Nephron (organoid): ENCODE results near the gene INSIG2.

ENCODE experiments used
- H3K27ac Mint-ChIP-seq, 3 experiments: 2 replicates each; pipeline ENCODE4 v1.8.0; 2020; ENCODE audit warnings: mixed read lengths in 3 of 3, mild to moderate bottlenecking in 2 of 3, moderate library complexity in 1 of 3
- H3K27me3 Mint-ChIP-seq: 2 replicates; pipeline ENCODE4 v1.8.0; 2021; ENCODE audit warnings: low read depth, mild to moderate bottlenecking, moderate library complexity, mixed read lengths
- H3K36me3 Mint-ChIP-seq: 2 replicates; pipeline ENCODE4 v1.8.0; 2020; ENCODE audit warnings: low read depth, mixed read lengths
- H3K4me1 Mint-ChIP-seq: 2 replicates; pipeline ENCODE4 v1.8.0; 2020; ENCODE audit warnings: mixed read lengths
- H3K4me3 Mint-ChIP-seq, 3 experiments: 2 replicates each; pipeline ENCODE4 v1.8.0; 2020; ENCODE audit warnings: mild to moderate bottlenecking in 3 of 3, mixed read lengths in 3 of 3, moderate library complexity in 2 of 3
- H3K9me3 Mint-ChIP-seq: 2 replicates; pipeline ENCODE4 v1.8.0; 2020; ENCODE audit warnings: mixed read lengths
- TF ChIP-seq, protein P1 (sequence below), 3 experiments: fragments of 200-600 bp; sonication (generic); IDR thresholded peaks; one replicate each; pipeline ENCODE4 v1.5.0; 2021; ENCODE audit warnings: antibody characterized with exemption in 3 of 3; ENCODE audit not compliant: unreplicated experiment in 3 of 3

INSIG2 gene

DNA sequence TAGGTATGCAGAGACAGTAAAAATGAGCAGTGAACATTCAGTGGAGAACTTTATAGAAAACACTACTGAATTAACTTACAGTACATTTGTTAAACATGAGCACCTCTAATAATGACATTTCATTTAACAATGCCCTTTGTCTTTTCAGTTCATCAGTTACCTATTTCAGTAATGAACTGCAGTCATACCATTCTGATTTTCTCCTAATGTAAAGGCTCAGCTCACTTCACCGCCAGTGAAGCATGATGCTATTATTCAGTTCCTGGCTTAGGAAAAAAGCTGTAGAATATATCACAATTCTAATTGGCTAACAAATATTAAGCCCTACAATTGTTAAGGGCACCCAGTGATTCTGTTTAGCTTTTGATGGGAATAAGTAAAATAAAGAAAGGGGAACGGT is 37.3 kb upstream of the INSIG2 start:
- TF ChIP-seq, protein P1, sequence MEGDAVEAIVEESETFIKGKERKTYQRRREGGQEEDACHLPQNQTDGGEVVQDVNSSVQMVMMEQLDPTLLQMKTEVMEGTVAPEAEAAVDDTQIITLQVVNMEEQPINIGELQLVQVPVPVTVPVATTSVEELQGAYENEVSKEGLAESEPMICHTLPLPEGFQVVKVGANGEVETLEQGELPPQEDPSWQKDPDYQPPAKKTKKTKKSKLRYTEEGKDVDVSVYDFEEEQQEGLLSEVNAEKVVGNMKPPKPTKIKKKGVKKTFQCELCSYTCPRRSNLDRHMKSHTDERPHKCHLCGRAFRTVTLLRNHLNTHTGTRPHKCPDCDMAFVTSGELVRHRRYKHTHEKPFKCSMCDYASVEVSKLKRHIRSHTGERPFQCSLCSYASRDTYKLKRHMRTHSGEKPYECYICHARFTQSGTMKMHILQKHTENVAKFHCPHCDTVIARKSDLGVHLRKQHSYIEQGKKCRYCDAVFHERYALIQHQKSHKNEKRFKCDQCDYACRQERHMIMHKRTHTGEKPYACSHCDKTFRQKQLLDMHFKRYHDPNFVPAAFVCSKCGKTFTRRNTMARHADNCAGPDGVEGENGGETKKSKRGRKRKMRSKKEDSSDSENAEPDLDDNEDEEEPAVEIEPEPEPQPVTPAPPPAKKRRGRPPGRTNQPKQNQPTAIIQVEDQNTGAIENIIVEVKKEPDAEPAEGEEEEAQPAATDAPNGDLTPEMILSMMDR (IDR thresholded peaks at IDR 0.05; ENCODE audit: unreplicated experiment in 3 of 3) = no peak
- Mint-ChIP-seq H3K36me3 (no peaks in the 10 kb centered on the region), H3K27me3 (peaks cover 4% of the 10 kb centered on the region), H3K4me1 (peaks cover 41% of the 10 kb centered on the region), H3K9me3 (no peaks in the 10 kb centered on the region), H3K27ac (peak overlapping the region; percentile 22 to 78 (median 56)), H3K4me3 (no peak overlapping the region)

DNA sequence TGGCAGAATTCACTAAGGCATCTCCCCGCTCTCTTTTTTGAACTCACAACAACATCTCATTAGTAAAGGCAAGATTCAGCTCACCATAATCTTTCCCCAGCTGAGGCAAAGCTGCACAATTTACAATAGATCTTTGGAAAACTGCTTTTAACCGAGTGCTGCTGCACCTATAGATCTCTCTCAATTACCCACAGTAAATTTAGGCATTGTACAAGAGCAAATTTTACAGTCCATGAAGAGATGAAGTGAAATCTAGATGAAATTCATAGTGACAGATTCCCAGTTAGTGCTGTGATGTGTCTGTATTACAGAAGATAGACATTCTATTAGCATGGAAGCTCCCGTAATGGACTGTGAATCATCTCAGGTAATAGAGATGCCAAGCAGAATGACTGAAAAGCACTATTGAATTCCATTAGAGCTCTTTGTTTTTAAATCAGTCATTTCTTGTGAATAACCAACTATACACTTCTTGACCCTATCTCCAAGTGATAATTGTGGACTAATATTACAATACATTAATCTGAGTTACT is 36.4 kb upstream of the INSIG2 start:
- H3K4me3 Mint-ChIP-seq = no peak overlapping the region
- peaks cover 41% of the 10 kb centered on the region for H3K4me1 Mint-ChIP-seq
- H3K9me3 Mint-ChIP-seq = no peaks in the 10 kb centered on the region
- TF ChIP-seq, protein P1 (IDR thresholded peaks at IDR 0.05; ENCODE audit: unreplicated experiment in 3 of 3) = no peak
- peaks cover 4% of the 10 kb centered on the region for H3K27me3 Mint-ChIP-seq
- no peak overlapping the region for H3K27ac Mint-ChIP-seq
- H3K36me3 Mint-ChIP-seq = no peaks in the 10 kb centered on the region

DNA sequence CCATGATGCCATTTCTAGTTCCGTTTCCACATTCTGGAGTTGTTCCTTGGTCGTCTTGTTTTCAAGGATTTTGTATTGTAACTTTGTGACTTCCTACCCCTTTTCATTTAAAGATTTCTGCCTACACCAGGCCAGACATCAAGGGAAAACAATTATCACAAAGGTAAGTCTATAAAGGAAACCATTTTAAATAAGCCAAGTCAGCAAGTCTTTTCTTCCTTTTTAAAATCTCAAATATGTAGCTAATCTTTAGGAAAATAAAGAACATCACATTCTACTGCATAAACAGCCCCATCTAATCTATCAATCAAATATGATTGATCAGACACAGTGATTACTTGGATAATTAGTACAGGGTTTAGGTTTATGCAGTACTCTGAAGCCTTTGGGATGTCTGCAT is 35.8 kb upstream of the INSIG2 start:
- H3K27me3 Mint-ChIP-seq = peaks cover 4% of the 10 kb centered on the region
- H3K36me3 Mint-ChIP-seq = no peaks in the 10 kb centered on the region
- TF ChIP-seq, protein P1 (IDR thresholded peaks at IDR 0.05; ENCODE audit: unreplicated experiment in 3 of 3) = no peak

DNA sequence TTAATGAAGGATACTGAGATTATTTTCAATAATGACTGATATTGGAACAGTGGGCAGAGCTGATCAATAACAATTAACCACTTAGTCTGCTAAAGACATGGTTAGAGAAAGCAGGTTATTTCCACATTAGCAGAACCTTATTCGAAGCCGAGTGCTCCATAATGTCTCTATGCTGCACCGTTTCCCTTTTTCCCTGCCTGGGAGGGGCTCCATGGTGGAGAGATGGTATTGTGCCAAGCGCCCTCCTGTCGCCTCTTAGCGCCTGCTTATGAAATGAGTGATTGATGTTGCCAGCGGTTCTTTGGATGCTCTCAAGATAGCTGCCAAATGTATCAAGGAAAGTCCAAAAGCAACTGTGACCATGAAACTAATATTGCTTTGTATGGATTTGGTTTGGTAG is 34.6 kb upstream of the INSIG2 start:
- peaks cover 35% of the 10 kb centered on the region for H3K4me1 Mint-ChIP-seq
- no peak overlapping the region for H3K4me3 Mint-ChIP-seq
- no peaks in the 10 kb centered on the region for H3K9me3 Mint-ChIP-seq
- TF ChIP-seq, protein P1 (IDR thresholded peaks at IDR 0.05; ENCODE audit: unreplicated experiment in 3 of 3) = no peak
- H3K27me3 Mint-ChIP-seq = peaks cover 4% of the 10 kb centered on the region
- H3K36me3 Mint-ChIP-seq = no peaks in the 10 kb centered on the region
- no peak overlapping the region for H3K27ac Mint-ChIP-seq

More for the DNA sequence above, 35.8 kb upstream of the INSIG2 start:
- Mint-ChIP-seq H3K4me3 (no peak overlapping the region), H3K4me1 (peaks cover 37% of the 10 kb centered on the region), H3K27ac (no peak overlapping the region), H3K9me3 (no peaks in the 10 kb centered on the region)

DNA sequence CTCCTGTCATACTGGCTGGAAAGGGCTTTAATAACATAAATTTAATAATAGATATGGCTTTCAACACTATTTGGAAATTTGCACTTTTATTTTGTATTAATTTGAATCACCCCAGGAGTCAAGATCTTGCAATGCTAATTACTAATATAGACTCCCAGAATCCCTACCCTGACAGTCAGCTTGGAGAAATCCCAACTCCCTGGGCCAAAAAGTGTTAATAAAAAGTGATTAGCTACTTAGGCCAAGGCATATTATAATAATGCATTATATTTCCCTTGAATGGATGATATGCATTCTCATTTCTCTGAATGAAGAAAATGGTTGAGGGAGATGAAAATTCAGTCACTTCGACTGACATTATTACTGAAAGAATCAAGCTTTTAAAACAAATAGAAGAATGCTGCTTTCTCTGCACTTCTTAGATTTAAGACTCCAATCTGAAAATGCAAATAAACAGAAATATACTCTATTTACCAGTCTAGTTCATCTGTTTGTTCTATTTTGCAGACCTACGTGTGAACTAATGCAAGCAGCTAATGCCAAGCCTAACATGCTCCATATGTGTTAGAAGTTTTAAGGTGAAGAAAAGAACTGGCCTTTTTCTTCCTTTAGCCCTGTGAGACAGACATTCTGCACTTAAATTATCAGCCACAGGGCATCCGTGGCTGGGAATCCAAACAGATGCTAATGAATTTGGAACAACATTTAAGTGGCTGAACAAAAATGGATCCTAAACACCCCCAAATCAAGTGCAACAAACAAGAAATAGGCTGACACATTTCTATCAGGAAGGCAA is 33.9 kb upstream of the INSIG2 start:
- no peaks in the 10 kb centered on the region for H3K9me3 Mint-ChIP-seq
- H3K27ac Mint-ChIP-seq = no peak overlapping the region
- TF ChIP-seq, protein P1 (IDR thresholded peaks at IDR 0.05; ENCODE audit: unreplicated experiment in 3 of 3) = no peak
- H3K4me3 Mint-ChIP-seq = no peak overlapping the region
- H3K36me3 Mint-ChIP-seq = no peaks in the 10 kb centered on the region
- peaks cover 41% of the 10 kb centered on the region for H3K4me1 Mint-ChIP-seq
- H3K27me3 Mint-ChIP-seq = peaks cover 4% of the 10 kb centered on the region
